GM19328 (cell line): ENCODE results near the gene DPYSL5.
A peak's percentile ranks its signal among the peaks of the same experiment; 100 is the strongest.

ENCODE experiments used
- ATAC-seq: cut with Tn5 transposase; IDR thresholded peaks from one replicate; pipeline ENCODE4 v1.9.1; 2021; ENCODE audit warnings: mild to moderate bottlenecking, moderate library complexity; ENCODE audit not compliant: unreplicated experiment

Gene DPYSL5

GRCh38 chr2:26957041-26957440 is 109.1 kb downstream of the DPYSL5 start:
- no peak for ATAC-seq

DNA sequence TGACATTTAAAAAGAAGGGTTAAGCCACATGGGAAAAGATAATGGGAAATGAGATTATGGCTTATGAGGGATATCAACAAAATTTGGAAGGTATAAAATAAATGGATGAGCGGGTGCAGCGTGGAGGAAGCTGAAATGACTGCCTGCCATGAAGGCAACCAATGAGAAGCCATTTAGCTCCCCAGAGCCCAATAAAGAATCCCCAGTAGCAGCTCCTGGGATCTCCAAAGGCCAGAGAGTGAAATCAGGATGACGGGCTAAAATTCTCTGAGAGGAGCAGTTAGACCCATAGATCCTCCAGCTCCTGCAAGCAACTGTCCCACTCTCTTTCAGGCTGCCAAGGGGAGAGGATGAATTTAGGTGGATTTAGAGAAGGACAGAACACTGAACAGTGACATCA is 109.6 kb downstream of the DPYSL5 start:
- no peak for ATAC-seq

DNA sequence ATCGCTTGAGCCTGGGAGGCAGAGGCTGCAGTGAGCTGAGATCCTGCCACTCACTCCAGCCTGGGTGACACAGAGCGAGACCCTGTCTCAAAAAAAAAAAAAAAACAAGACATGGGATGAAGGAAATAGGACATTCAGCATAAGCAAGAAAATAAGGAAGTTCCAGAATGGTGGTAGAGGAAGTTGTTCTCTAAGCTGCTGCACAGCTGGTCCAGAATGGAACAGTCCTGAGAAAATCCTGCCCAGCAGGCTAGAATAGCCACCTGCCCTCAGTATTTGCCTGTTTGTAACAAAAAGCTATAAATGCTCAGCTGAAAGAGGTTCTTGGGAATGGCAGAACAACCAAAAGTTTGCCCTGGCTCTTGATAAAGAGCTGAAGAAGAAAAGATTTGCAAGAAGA is 111.4 kb downstream of the DPYSL5 start:
- ATAC-seq: no peak

GRCh38 chr2:26964446-26965130 is 116.7 kb downstream of the DPYSL5 start:
- no peak for ATAC-seq

DNA sequence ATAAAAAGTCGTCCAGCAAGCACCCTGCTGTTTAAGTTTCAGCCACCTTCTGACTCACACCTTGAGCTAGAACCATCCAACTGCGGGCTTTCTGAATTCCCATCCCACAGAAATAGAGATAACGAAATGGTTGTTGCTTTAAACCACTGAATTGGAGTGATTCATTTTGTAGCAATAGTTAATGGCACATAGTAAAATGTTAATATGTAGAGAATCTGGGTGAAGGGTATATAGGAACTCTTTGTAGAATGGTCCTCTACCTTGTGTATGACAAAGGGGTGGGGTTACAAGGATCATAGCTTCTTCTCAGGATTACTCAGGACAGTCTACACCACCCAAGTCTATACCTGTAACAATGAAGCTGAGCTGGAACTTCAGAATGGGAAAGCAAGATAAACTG is 120.1 kb downstream of the DPYSL5 start:
- ATAC-seq: no peak

- no peak for ATAC-seq
These were observed 121.3 kb downstream of the DPYSL5 start for GRCh38 chr2:26969077-26969844.

GRCh38 chr2:26970244-26970927 is 122.5 kb downstream of the DPYSL5 start, which contains the start of gene MAPRE3:
Gene MAPRE3 (plus strand): TSS chr2:26970637. CDS start chr2:27022219, 51,582 bp downstream.
- ATAC-seq: peak; percentile 60

DNA sequence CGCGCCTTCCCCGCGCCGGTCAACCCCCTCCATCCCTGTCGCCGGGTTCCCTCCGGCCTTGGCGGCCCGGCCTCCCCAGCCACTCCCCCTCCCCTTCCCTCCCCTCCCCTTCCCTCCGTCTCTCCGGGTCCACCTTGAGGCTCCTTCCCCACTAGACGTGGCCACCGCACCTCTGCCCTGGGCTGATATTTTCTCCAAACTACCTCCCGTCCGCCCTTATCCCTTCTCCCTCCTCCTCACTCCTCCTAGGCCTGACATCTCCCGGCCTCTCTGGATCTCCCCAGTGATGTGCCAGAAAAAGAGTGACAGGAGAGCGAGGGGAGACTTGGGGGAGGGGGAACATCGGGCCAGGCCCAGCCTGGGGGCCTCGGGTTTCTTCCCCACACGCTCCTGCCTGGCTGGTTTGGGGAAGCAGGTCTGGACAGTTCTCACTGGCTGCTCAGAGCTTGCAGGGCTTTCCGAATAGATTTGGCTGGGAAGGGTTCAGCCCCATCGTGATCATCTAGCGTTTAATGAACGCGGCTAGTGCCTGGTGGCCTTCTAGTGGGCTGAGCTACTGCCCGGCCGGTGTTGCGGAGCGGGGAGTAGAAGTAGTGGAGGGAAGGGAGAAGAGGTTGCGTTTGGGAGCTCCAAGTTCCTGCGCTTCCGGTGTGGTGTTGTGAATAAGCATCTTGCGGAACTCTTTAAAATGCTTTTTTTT is 123.1 kb downstream of the DPYSL5 start:
- ATAC-seq: no peak

GRCh38 chr2:26971911-26972786 is 124.2 kb downstream of the DPYSL5 start:
- ATAC-seq: no peak

DNA sequence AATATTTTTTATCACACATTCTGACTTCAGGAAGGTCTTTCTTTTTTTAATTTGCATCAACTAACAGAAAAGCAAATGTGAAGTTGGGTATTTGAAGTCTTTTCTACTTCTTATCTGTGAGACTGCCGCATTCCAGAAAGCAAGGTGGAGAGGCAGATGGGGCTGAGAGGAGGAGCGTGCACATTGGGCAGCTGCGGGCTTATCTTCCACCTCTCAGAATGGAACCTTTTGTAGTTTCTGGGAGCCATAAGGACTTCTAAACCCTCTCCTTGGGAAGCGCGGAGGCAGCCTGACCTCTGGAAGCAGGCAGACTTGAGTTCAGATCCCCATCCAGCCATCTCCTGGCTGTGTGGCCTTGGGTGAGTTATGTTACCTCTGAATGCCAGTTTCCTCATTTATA is 126.4 kb downstream of the DPYSL5 start:
- no peak for ATAC-seq

- ATAC-seq: no peak
These were observed 127.2 kb downstream of the DPYSL5 start for GRCh38 chr2:26975102-26975501.

DNA sequence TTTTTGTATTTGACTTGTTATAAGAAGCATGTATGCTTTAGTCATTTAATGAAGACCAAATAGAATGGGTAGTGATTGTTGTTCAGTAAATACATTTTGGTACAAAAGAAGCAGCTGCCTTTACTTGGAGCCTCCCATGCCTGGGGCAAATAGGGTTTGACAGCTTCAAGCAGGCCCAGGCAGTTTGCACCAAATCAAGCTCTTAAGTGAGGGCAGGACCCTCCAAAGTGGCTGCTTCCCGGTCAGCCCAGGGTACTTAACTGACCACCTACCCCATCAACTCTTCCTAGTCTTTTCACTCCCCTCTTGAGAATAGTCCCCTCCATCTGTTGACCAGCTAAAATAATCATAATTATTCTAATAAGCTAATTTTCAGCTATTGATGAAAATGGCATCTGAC is 127.7 kb downstream of the DPYSL5 start:
- ATAC-seq: no peak

GRCh38 chr2:26976237-26976636 is 128.3 kb downstream of the DPYSL5 start:
- no peak for ATAC-seq

- no peak for ATAC-seq
These were observed 129.1 kb downstream of the DPYSL5 start for GRCh38 chr2:26977012-26977411.

GRCh38 chr2:26978061-26978596 is 130.2 kb downstream of the DPYSL5 start:
- ATAC-seq: no peak

DNA sequence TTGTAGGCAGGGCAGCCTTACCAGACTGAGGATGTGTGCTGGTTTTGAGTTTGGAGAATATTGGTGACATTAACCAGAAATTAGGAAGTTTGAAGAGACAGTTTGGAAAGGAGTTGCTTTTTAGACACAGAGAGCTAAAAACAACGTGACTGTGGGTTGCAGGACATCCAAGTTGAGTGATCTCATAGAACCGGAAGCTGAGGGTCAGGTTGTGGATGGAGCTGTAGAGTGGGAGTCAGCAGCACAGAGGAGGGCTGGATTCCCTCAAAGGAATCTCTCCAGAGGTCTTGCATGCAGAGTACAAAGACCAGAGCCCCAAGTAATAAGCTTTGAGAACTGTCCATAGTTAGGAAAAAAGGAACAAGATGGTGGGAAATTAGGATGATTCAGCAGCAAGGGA is 131.8 kb downstream of the DPYSL5 start:
- no peak for ATAC-seq

GRCh38 chr2:26980971-26981370 is 133.0 kb downstream of the DPYSL5 start:
- no peak for ATAC-seq

DNA sequence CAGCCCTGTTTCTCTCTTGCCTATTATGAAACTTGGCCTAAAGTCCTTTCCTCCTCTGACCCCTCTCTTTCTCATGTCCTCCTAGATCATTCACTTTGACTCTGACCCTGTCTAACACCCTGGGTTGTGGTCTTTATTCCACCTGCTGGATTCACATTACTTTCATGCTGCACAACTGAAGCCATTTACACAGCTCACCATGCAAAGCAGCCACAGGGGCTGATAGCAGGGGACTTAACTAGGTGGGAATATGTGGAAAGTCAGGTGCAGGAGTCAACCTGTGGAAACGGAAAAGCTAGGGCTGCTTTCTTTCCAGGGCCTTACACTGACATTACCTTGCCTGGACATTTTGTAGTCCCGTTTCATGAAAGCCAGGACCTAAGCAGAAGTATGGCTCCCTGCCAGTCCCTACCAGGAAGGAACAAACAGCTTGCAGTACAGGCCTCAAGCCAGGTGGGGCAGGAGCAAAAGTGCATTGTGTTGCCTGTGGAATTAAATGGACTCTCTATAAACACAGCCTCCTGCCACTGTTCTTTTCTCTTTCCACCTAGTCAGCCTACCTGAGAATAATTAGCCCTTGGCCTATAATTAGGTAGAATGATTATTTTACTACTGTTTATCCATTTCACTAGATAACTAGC is 134.3 kb downstream of the DPYSL5 start:
- no peak for ATAC-seq

DNA sequence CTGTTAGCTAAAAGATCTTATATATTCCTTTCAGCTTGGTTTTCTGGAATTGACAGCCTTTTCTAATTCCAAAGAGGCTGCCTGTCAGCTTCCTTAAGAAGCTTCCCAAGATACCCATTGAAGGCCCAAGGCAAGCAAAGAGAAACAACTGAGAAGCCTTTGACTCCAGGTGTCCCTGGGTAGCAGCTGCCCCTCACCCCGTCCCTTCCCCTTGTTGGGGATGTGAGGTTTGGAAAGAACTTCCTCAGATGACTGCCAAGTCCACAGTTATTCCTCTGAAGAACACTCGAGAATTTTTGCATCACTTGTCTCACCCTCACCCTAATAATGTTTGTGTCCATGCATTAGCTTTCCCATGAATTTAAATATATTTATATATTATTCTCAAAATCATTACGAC is 135.8 kb downstream of the DPYSL5 start:
- ATAC-seq: no peak
